Muscle layer of colon (tissue), 2 donors: ENCODE results near the gene SCYGR2.

ENCODE experiments used
- H3K27ac ChIP-seq: one replicate; pipeline ENCODE4 v1.7.0; 2013; ENCODE audit warnings: low read depth, mild to moderate bottlenecking, low read length, moderate library complexity
- H3K27me3 ChIP-seq, 2 donors: one replicate each; pipeline ENCODE4 v1.7.0; 2013; ENCODE audit warnings: low read length in 2 of 2, mild to moderate bottlenecking in 2 of 2; ENCODE audit not compliant: insufficient read depth in 2 of 2, control insufficient read depth in 1 of 2
- H3K36me3 ChIP-seq: one replicate; pipeline ENCODE4 v1.7.0; 2013; ENCODE audit warnings: mild to moderate bottlenecking, low read length; ENCODE audit not compliant: insufficient read depth
- H3K4me1 ChIP-seq: one replicate; pipeline ENCODE4 v1.7.0; 2013; ENCODE audit warnings: mild to moderate bottlenecking, low read length; ENCODE audit not compliant: insufficient read depth
- H3K4me3 ChIP-seq, 2 donors: one replicate each; pipeline ENCODE4 v1.7.0; 2013; ENCODE audit warnings: low read length in 2 of 2, low read depth in 1 of 2, mild to moderate bottlenecking in 1 of 2, moderate library complexity in 1 of 2
- H3K9ac ChIP-seq: one replicate; pipeline ENCODE4 v1.7.0; 2013; ENCODE audit warnings: low read length
- H3K9me3 ChIP-seq: one replicate; pipeline ENCODE4 v1.7.0; 2013; ENCODE audit warnings: mild to moderate bottlenecking, low read length
- donor health status: abdominal sarcoma.
- donor health status: Adenocarcinoma of cecum.

Gene SCYGR2

GRCh38 chr2:227629435-227629834 is 30.7 kb downstream of the SCYGR2 start:
- Histone ChIP-seq H3K4me1 (no peaks in the 10 kb centered on the region), H3K4me3 (no peak overlapping the region), H3K9ac (no peak overlapping the region), H3K27me3 (no peaks in the 10 kb centered on the region), H3K27ac (no peak overlapping the region), H3K9me3 (no peaks in the 10 kb centered on the region), H3K36me3 (no peaks in the 10 kb centered on the region)

GRCh38 chr2:227630322-227630721 is 31.6 kb downstream of the SCYGR2 start:
- Histone ChIP-seq H3K9me3 (no peaks in the 10 kb centered on the region), H3K36me3 (no peaks in the 10 kb centered on the region), H3K4me3 (no peak overlapping the region), H3K4me1 (no peaks in the 10 kb centered on the region), H3K9ac (no peak overlapping the region), H3K27me3 (no peaks in the 10 kb centered on the region), H3K27ac (no peak overlapping the region)

GRCh38 chr2:227632827-227633226 is 34.1 kb downstream of the SCYGR2 start:
- Histone ChIP-seq H3K27me3 (no peaks in the 10 kb centered on the region), H3K36me3 (no peaks in the 10 kb centered on the region), H3K4me3 (no peak overlapping the region), H3K27ac (no peak overlapping the region), H3K4me1 (no peaks in the 10 kb centered on the region), H3K9me3 (no peaks in the 10 kb centered on the region), H3K9ac (no peak overlapping the region)

GRCh38 chr2:227634201-227634600 is 35.5 kb downstream of the SCYGR2 start:
- Histone ChIP-seq H3K9ac (no peak overlapping the region), H3K27me3 (no peaks in the 10 kb centered on the region), H3K9me3 (no peaks in the 10 kb centered on the region), H3K4me1 (no peaks in the 10 kb centered on the region), H3K4me3 (no peak overlapping the region), H3K27ac (no peak overlapping the region), H3K36me3 (no peaks in the 10 kb centered on the region)

- H3K4me3 ChIP-seq, result no peak overlapping the region
- no peaks in the 10 kb centered on the region for H3K27me3 ChIP-seq
- no peaks in the 10 kb centered on the region for H3K9me3 ChIP-seq
- H3K4me1 ChIP-seq, result no peaks in the 10 kb centered on the region
- no peak overlapping the region for H3K27ac ChIP-seq
- H3K9ac ChIP-seq, result no peak overlapping the region
- no peaks in the 10 kb centered on the region for H3K36me3 ChIP-seq
Measured at GRCh38 chr2:227642656-227643055, 44.0 kb downstream of the SCYGR2 start.

GRCh38 chr2:227643990-227644551 is 45.4 kb downstream of the SCYGR2 start:
- H3K27me3 ChIP-seq, result no peaks in the 10 kb centered on the region
- no peaks in the 10 kb centered on the region for H3K9me3 ChIP-seq

More at GRCh38 chr2:227643990-227644551, 45.4 kb downstream of the SCYGR2 start:
- Histone ChIP-seq H3K36me3 (no peaks in the 10 kb centered on the region), H3K9ac (no peak overlapping the region), H3K27ac (no peak overlapping the region), H3K4me1 (no peaks in the 10 kb centered on the region), H3K4me3 (no peak overlapping the region)
